GM12891 (cell line): ENCODE results near the gene TAF10.

Experiments used
- DNase-seq: peaks from one replicate; pipeline ENCODE4 v3.0.0; 2011; ENCODE audit warnings: low spot score; ENCODE audit not compliant: insufficient read length
- FAIRE-seq: peaks from 2 replicates; lab custom pipeline; 2011; peaks lifted over from hg19 to GRCh38; lab: Jason Lieb, UNC
- PAX5 ChIP-seq: IDR thresholded peaks from 2 replicates; pipeline ENCODE4 v1.6.1; 2011; ENCODE audit warnings: low read length, moderate library complexity, mild to moderate bottlenecking; ENCODE audit not compliant: insufficient read depth, severe bottlenecking
- POLR2A ChIP-seq: IDR thresholded peaks from 2 replicates; pipeline ENCODE4 v1.6.1; 2011; ENCODE audit warnings: low read depth, low read length, control low read depth
- POLR2AphosphoS5 ChIP-seq: IDR thresholded peaks from 2 replicates; pipeline ENCODE4 v1.6.1; 2011; ENCODE audit warnings: low read depth, low read length, control low read depth
- POU2F2 ChIP-seq: IDR thresholded peaks from 2 replicates; pipeline ENCODE4 v1.6.1; 2011; ENCODE audit warnings: low read depth, mild to moderate bottlenecking, control low read depth, low read length, moderate library complexity
- SPI1 ChIP-seq: IDR thresholded peaks from 2 replicates; pipeline ENCODE4 v1.6.1; 2011; ENCODE audit warnings: low read depth, low read length, control low read depth
- TAF1 ChIP-seq: IDR thresholded peaks from 2 replicates; pipeline ENCODE4 v1.6.1; 2011; ENCODE audit warnings: low read depth, low read length, control low read depth

The TAF10 gene

DNA sequence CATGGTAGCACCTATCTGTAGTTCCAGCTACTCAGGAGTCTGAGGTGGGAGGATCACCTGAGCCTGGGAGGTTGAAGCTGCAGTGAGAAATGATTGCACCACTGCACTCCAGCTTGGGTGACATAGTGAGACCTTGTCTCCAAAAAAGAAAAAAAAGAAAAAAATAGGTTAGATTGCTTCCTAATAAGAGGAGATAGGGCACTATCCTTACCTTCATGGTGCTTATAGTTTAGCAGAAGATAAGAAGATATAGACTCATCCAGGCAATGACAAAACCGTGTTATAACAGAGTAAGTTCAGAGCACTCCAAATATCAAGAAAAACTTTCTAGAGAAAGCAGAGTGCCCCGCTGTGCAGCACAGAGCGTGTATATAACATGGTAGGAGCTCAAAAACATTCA is 50.7 kb downstream of the TAF10 start:
- DNase-seq (no peak), FAIRE-seq (no peak)

More for the DNA sequence above, 50.7 kb downstream of the TAF10 start:
- TF ChIP-seq POLR2A (no peak), SPI1 (no peak), TAF1 (no peak), POU2F2 (no peak), PAX5 (no peak), POLR2AphosphoS5 (no peak)
